Measurements from ENCODE around the gene H2BW2. TPM values are rescaled to one million over a fixed set of nuclear protein-coding genes. Genes with fewer than 3 reads are reported as not detected.
"Not testable (repeated sequence)": the region's sequence is repeated elsewhere in the genome, so short reads cannot be mapped to it uniquely, and the experiment has no call there.

Gene H2BW2
- 0.11 TPM in 1 of 2 replicates, not detected in the other for total RNA-seq

DNA sequence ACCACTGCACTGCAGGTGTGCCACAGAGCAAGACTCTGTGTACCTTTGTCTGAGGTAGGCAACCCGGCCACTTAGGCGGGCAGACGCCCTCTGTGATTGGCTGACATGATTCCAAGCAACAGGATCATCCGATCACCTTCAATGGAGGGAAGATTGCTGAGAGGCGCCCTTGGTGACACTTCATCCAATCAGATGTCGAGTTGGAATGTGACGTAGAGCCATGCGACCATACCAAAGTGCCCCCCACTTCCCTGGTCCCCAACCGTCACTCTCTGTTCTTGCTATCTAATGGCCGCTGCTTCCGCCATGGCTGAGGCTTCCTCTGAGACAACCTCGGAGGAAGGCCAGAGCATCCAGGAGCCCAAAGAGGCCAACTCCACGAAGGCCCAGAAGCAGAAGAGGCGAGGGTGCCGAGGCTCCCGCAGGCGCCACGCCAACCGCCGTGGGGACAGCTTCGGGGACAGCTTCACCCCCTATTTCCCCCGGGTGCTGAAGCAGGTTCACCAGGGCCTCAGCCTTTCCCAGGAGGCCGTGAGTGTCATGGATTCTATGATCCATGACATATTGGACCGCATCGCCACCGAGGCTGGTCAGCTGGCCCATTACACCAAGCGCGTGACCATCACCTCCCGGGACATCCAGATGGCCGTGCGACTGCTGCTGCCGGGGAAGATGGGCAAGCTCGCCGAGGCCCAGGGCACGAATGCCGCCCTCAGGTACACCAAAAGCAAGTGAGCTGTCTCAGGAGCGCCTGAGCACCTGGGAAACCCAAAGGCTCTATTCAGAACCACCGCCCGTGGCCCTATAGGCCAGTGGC, at the start of gene H2BW2:
H2BW2 (plus strand) TSS at position 268 of the 817 bp plus-strand sequence; CDS start at position 307, 39 bp downstream.
- POLR2A ChIA-PET, result no interaction called here
- DNase-seq (no peak), ATAC-seq (ENCODE audit: low read depth) (no peak)
- no peak within 1 kb of the TSS for H3K4me3 Mint-ChIP-seq
- no peaks in the 10 kb centered on the region for H3K36me3 Mint-ChIP-seq (ENCODE audit: low read depth)
- H3K4me1 Mint-ChIP-seq, result no peaks in the 10 kb centered on the region
- CTCF ChIA-PET, result no interaction called here
- TF ChIP-seq, protein P1, sequence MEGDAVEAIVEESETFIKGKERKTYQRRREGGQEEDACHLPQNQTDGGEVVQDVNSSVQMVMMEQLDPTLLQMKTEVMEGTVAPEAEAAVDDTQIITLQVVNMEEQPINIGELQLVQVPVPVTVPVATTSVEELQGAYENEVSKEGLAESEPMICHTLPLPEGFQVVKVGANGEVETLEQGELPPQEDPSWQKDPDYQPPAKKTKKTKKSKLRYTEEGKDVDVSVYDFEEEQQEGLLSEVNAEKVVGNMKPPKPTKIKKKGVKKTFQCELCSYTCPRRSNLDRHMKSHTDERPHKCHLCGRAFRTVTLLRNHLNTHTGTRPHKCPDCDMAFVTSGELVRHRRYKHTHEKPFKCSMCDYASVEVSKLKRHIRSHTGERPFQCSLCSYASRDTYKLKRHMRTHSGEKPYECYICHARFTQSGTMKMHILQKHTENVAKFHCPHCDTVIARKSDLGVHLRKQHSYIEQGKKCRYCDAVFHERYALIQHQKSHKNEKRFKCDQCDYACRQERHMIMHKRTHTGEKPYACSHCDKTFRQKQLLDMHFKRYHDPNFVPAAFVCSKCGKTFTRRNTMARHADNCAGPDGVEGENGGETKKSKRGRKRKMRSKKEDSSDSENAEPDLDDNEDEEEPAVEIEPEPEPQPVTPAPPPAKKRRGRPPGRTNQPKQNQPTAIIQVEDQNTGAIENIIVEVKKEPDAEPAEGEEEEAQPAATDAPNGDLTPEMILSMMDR (IDR thresholded peaks at IDR 0.05), result no peak
- intact Hi-C loops (cut with micrococcal nuclease), result no loop called here
- no peaks in the 10 kb centered on the region for H3K9me3 Mint-ChIP-seq
- H3K27me3 Mint-ChIP-seq, result peaks cover 4% of the 10 kb centered on the region
- H3K27ac Mint-ChIP-seq, result no peak within 1 kb of the TSS

DNA sequence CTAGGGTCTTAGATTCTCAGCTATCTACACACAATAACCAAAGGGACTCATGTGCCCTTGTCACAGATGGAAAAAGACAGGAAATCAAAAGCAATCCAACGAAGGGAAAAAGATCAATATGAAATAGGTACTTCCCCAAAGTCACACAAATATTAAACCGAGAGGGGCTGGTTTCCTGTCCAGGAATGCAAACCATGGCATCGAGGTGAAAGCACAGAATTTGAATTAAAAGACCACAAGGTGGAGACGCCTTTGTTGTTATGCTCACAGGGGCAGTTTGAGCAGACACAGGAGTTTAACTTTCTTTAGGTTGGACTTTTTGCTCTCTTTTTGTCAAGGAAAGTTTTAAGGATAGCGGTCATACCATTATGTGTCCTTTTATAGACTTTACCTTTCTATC, 40.5 kb upstream of the H2BW2 start:
- ChIA-PET POLR2A (no interaction called here), CTCF (no interaction called here)
- Mint-ChIP-seq H3K36me3 (ENCODE audit: low read depth) (no peaks in the 10 kb centered on the region), H3K27me3 (peaks cover 2% of the 10 kb centered on the region), H3K4me3 (no peak overlapping the region), H3K27ac (no peak overlapping the region), H3K9me3 (no peaks in the 10 kb centered on the region), H3K4me1 (no peaks in the 10 kb centered on the region)
- DNase-seq (no peak), ATAC-seq (ENCODE audit: low read depth) (no peak)
- TF ChIP-seq, protein P1 (IDR thresholded peaks at IDR 0.05), result no peak
- intact Hi-C loops (cut with micrococcal nuclease), result no loop called here

DNA sequence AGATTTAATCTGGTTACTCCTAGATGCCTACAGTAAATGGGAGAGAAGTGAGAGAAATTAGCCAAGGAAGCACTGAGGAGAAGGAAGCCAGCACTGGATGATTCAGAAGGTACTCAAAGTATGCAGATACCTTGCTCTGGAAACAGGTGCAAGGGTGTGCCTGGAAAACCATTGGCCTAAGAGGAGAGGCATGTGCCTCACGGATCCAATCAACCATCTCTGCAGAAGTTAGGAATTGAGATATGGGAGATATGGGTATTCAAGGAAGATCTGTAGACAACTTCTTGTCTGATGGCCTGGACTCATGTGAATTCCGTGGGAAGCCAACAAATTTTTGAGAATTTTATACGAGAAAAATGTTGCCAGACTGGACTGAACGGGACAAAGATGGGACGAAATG, 30.9 kb upstream of the H2BW2 start:
- Mint-ChIP-seq H3K4me3 (no peak overlapping the region), H3K27me3 (no peaks in the 10 kb centered on the region), H3K27ac (no peak overlapping the region), H3K36me3 (ENCODE audit: low read depth) (no peaks in the 10 kb centered on the region), H3K9me3 (no peaks in the 10 kb centered on the region), H3K4me1 (no peaks in the 10 kb centered on the region)
- ChIA-PET POLR2A (no interaction called here), CTCF (no interaction called here)
- DNase-seq (no peak), ATAC-seq (ENCODE audit: low read depth) (no peak)
- intact Hi-C loops (cut with micrococcal nuclease), result no loop called here
- TF ChIP-seq, protein P1 (IDR thresholded peaks at IDR 0.05), result no peak

DNA sequence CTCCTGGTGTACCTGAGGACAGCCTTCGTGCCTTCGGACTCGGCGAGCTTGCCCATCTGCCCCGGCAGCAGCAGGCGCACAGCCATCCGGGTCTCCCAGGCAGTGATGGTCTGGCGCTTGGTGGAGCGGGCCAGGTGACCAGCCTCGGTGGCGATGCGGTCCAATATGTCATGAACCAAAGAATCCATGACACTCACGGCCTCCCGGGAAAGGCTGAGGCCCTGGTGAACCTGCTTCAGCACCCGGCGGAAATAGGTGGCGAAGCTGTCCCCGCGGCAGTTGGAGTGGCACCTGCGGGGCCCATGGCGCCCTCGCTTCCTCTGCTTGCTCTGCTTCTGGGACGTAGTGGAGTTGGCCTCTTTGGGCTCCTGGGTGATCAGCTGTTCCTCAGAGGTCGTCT, 26.6 kb upstream of the H2BW2 start:
- Mint-ChIP-seq H3K36me3 (ENCODE audit: low read depth) (no peaks in the 10 kb centered on the region), H3K27ac (no peak overlapping the region), H3K4me1 (no peaks in the 10 kb centered on the region), H3K4me3 (no peak overlapping the region), H3K27me3 (no peaks in the 10 kb centered on the region), H3K9me3 (no peaks in the 10 kb centered on the region)
- intact Hi-C loops (cut with micrococcal nuclease), result no loop called here
- CTCF ChIA-PET, result no interaction called here
- DNase-seq, result no peak
- POLR2A ChIA-PET, result no interaction called here
- ATAC-seq (ENCODE audit: low read depth), result no peak
- TF ChIP-seq, protein P1 (IDR thresholded peaks at IDR 0.05), result no peak

DNA sequence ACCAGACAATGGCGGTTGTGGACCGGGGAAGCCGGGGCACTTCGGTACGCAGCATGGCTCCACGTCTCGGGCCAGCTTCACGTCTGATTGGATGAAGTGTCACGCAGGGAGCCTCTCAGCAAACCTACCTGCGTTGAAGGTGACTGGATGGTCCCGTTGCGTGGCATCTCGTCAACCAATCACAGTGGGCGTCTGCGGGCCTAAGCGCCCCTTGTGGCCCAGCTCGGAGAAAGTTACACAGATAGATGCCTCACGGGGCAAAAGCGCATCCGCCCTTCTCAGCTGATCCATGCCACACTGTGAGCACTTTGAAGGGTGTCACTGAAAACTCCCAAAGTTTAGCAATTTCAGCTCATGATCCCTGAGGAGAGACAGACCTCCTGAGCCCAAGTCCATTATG, 26.1 kb upstream of the H2BW2 start, which contains the start of gene H2BW1:
H2BW1 (minus strand) TSS at position 103 of the 400 bp plus-strand sequence. CDS start 132 bp downstream, outside the sequence.
- Mint-ChIP-seq H3K27me3 (no peaks in the 10 kb centered on the region), H3K4me1 (no peaks in the 10 kb centered on the region), H3K4me3 (no peak within 1 kb of the TSS), H3K9me3 (no peaks in the 10 kb centered on the region), H3K36me3 (ENCODE audit: low read depth) (no peaks in the 10 kb centered on the region), H3K27ac (no peak within 1 kb of the TSS)
- DNase-seq, result no peak
- TF ChIP-seq, protein P1 (IDR thresholded peaks at IDR 0.05), result no peak
- intact Hi-C loops (cut with micrococcal nuclease), result no loop called here
- ChIA-PET POLR2A (no interaction called here), CTCF (no interaction called here)
- ATAC-seq (ENCODE audit: low read depth), result no peak

DNA sequence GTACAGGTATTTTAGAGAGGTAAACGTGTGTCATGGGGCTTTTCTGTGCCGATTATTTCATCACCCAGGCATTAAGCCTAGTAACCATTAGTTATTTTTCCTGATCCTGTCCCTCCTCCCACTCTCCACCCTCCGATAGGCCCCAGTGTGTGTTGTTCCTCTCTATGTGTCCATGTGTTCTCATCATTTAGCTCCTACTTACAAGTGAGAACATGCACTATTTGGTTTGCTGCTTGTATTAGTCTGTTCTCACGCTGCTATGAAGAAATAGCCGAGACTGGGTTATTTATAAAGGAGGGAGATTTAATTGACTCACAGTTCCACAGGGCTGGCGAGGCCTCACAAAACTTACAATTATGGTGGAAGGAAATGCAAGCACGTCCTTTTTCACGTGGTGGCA, 24.2 kb upstream of the H2BW2 start:
- ATAC-seq (ENCODE audit: low read depth); H3K36me3 Mint-ChIP-seq (ENCODE audit: low read depth); H3K4me1 Mint-ChIP-seq; intact Hi-C loops (cut with micrococcal nuclease); H3K27me3 Mint-ChIP-seq; H3K9me3 Mint-ChIP-seq; CTCF ChIA-PET; H3K27ac Mint-ChIP-seq; H3K4me3 Mint-ChIP-seq; DNase-seq; POLR2A ChIA-PET: not testable (repeated sequence)
